ENCODE data around the gene NSUN3.
A peak's percentile ranks its signal among the peaks of the same experiment; 100 is the strongest.
"Not testable (repeated sequence)": the region's sequence is repeated elsewhere in the genome, so short reads cannot be mapped to it uniquely, and the experiment has no call there.

Gene NSUN3

DNA sequence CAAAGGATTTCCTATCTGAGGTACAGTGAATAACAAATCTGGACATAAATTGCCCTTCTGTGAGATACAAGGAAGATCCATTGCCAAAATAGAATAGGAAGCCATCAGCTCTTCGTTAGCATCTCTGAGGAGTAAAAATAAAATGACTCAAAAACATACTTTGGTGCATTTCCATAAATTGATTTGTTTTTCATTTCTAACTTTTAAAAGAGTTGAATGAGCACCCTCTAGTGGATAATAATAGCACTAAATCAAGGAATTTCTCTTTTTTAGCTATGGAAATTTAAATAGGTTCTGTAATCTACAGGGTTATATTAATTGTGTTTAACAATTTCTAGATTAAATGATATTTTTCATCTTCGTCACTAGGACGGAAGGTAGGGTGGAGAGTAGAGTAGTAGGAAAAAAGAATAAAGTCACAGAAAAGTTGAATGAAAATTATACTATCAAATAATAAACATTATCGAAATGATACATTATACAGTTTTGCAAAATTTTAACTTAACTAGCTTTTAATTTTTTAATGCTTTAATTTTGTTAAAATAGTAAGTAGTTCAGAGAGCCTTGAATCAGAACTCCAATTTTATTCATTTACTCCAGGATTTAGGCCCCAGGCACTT, 6.4 kb downstream of the NSUN3 start:
- no peak for DNase-seq

GRCh38 chr3:94070341-94070911, 7.6 kb downstream of the NSUN3 start:
- DNase-seq, result no peak

GRCh38 chr3:94071713-94072284, 8.9 kb downstream of the NSUN3 start:
- DNase-seq, result no peak

- no peak for DNase-seq
Measured at GRCh38 chr3:94076055-94076454, 13.2 kb downstream of the NSUN3 start.

DNA sequence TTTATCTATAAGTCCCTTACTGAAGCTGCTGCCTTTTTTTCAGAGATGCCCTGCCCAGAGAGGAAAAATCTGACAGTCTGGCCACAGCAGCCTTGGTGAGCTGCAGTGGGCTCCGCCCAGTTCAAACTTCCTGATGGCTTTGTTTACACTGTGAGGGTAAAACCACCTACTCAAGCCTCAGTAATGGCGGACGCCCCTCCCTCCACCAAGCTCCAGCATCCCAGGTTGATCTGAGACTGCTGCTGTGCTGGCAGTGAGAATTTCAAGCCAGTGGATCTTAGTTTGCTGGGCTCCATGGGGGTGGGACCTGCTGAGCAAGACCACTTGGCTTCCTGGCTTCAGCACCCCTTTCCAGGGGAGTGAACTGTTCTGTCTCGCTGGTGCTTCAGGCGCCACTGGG, 17.7 kb downstream of the NSUN3 start:
- DNase-seq, result not testable (repeated sequence)

DNA sequence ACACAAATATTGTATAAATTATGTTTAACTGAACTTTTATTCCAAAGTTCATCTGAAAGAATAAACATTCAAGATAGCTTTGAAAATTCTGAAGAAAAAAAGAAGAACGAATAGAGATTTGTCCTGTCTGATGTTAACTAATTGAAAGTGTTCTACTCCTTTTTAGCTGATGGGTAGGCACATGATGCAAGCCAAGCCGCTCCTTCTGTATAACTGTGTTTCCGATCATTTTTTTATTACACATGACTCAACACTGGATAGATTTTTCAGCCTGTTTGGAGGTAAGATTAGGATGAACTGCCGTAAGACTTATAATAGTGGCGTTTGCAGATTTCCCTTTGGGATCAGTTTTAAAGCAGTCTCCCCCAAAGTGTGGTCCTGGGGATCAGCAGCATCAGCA, 19.0 kb downstream of the NSUN3 start:
- no peak for DNase-seq

- peak; percentile 22 for DNase-seq
Measured at GRCh38 chr3:94082391-94082937, 19.6 kb downstream of the NSUN3 start.

- DNase-seq, result no peak
Measured at GRCh38 chr3:94083261-94083660, 20.4 kb downstream of the NSUN3 start.

- no peak for DNase-seq
Measured at GRCh38 chr3:94089126-94089525, 26.3 kb downstream of the NSUN3 start.

DNA sequence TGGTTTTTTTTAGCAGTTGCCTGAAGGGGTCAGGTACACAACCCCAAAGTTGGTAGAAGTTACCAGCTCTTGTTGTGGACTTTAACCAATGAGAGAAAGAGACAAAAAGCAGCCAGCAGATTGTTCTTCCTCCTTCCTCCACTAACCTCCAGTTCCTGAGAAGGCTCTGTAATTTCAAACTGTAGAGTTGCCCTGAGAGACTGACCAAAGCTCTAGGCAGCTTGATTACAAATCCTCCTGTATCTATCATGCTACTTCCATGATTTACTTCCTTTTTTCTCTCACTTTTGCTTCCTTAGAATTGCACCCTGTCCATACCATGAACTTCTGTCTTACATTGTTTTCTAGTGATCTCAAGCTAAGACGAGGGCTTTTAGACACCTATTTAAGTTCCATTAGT, 29.2 kb downstream of the NSUN3 start:
- DNase-seq, result no peak

GRCh38 chr3:94093151-94093550, 30.3 kb downstream of the NSUN3 start:
- DNase-seq, result no peak

GRCh38 chr3:94095111-94095510, 32.2 kb downstream of the NSUN3 start:
- DNase-seq, result no peak

GRCh38 chr3:94098452-94098851, 35.6 kb downstream of the NSUN3 start:
- no peak for DNase-seq

DNA sequence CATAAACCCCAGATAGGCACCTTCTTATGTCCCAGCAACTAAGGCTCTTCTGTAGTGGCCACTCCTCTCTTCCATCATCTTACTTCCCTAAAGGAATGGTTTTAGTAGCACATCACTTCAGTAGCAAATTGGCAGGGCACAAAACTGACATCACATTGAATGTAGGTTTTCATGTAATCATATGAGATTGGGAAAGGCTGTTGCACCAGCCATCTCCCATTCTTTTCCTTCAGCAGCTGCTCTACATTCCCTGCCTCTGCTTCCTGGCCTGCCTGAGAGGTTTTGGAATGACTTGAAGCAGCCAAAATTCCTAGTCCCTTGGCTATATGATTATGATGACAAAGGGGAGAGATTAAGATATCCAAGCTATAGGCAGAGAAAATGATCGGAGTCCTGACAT, 36.5 kb downstream of the NSUN3 start:
- no peak for DNase-seq

DNA sequence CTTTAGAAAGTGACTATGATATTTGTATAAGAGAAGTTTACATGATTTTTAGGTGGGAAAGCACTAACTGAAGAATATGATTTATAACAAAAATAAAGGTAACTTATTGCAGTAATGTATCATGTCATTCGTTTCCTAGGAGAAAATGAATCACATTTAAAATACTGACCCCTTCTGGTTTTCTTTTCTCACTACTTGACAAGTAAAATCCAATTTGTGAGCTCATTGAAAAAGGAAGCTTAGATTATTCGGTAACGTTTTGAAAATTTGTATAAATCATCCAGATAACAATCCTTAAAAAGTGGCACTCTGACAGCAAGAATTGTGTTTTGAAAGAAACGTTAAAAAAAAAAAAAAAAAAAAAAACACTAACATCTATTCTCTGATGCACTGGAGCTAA, 39.0 kb downstream of the NSUN3 start:
- no peak for DNase-seq

DNA sequence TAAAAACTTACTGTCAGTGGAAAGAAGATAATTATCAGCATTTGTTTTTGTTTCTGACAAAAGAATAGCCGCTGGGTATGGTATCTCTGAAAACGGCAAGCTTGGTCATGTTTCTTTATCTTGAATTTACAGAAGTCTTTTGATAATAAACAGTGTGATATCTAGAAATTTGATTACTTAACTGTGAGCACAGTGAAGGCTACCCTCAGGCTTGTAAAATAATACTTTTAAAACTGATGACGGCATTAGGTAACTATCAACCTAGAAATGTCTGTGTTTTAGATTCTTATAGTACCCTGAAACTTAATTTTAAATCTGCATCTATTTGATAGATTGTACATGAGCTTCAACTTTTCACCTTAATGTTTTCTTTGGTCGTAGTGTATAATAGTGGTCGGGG, 43.4 kb downstream of the NSUN3 start:
- no peak for DNase-seq

GRCh38 chr3:94110232-94110631, 47.4 kb downstream of the NSUN3 start:
- DNase-seq, result not testable (repeated sequence)

- DNase-seq, result no peak
Measured at GRCh38 chr3:94110854-94111253, 48.0 kb downstream of the NSUN3 start.

DNA sequence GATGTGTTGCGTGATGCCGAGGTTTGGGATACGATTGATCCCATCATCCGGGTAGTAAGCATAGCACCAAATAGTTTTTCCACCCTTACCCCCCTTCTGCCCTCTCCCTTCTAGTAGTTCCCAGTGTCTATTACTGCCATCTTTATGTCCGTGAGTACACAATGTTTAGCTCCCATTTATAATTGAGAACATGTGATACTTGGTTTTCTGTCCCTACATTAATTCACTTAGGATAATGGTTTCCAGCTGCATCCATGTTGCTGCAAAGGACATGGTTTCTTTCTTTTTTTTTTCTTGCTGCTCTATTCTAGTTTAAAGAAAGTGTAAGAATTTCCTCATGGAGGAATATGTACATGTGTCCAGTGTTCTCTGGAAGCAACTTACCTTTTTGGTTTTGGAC, 51.8 kb downstream of the NSUN3 start:
- no peak for DNase-seq

DNA sequence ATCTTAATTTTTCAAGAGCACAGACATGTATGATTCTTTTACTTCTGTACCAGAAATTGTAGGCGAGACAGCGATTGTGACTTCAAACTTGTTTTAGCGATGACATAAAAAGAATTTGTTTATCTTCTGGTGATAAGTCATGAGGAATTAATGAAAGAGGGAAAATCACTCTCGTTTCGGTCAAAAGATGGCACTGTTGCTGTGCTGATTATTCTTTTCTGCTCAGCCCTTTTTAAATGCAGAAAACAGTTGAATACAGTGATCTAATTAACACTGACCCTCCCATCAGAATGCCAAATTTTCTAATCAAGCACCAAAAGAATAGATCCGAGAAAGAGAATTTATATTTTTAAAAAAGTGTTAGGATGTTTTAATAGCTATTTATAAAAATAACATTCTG, 52.6 kb downstream of the NSUN3 start:
- DNase-seq, result peak; percentile 73

GRCh38 chr3:94117729-94118128, 54.9 kb downstream of the NSUN3 start:
- no peak for DNase-seq

DNA sequence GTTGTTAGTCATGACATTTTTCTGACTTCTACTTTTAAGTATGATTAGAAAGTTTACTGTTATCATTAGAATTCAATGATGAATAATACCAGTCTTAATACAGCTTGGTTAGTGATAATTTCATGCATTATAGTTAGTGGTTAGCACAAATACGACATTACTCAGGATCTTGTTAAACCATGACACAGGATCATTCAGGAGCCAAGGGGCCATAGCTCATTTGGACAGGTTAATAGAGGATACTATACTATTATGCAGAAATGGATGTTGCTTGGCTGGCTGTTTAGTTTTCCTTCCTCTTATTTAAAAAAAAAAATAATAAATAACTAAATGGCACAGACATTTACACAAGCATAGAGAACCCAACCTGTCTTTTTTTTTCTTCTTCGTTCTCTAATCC, 55.5 kb downstream of the NSUN3 start:
- no peak for DNase-seq

DNA sequence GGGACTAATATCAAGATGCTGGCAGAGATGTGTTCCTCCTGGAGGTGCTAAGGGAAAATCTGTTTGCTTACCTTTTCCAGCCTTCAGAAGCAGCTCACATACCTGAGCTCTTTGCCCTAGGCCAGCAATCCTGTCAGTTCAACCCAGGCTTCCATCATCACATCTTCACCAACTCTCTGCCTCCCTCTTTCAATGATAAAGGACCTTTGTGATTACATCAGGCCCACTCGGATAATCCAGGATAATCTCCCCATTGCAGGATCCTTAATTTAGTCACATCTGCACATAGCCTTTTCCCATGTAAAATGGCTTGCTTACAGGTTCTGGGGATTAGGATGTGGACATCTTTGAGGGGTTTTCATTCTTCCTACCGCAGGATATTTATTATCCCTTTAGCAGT, 58.3 kb downstream of the NSUN3 start:
- DNase-seq, result no peak

DNA sequence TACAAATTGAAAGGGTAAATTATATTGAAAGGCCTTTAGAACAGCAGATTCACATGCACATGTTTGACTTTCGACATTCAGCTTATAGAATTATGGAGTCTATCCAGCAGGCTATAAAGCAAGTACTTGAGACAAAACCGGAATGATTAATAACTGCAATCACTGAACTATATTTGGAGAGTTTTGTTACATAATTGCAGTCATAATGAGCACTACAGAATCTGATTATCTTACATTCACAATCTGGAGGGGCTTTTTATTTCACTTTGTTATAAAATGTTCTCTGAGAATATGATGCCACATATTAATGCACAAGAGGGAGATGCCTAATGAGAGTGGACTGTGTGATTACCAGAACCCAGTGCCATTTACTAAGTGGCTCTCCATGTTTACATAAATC, 64.3 kb downstream of the NSUN3 start:
- DNase-seq, result no peak

GRCh38 chr3:94130690-94131089, 67.8 kb downstream of the NSUN3 start:
- no peak for DNase-seq
